Stimulated activated CD8-positive, alpha-beta memory T cell treated with anti-CD3 and anti-CD28 coated beads, Interleukin-7, amount 100 ng/mL, for 1 hour (primary cell): Measurements from ENCODE around the gene PCIF1.
"Not testable (repeated sequence)": the region's sequence is repeated elsewhere in the genome, so short reads cannot be mapped to it uniquely, and the experiment has no call there.

Experiments
- DNase-seq, 2 donors: peaks; one replicate each; pipeline ENCODE4 v3.0.0-alpha.2; 2020; ENCODE audit warnings: low read depth in 2 of 2

The PCIF1 gene

DNA sequence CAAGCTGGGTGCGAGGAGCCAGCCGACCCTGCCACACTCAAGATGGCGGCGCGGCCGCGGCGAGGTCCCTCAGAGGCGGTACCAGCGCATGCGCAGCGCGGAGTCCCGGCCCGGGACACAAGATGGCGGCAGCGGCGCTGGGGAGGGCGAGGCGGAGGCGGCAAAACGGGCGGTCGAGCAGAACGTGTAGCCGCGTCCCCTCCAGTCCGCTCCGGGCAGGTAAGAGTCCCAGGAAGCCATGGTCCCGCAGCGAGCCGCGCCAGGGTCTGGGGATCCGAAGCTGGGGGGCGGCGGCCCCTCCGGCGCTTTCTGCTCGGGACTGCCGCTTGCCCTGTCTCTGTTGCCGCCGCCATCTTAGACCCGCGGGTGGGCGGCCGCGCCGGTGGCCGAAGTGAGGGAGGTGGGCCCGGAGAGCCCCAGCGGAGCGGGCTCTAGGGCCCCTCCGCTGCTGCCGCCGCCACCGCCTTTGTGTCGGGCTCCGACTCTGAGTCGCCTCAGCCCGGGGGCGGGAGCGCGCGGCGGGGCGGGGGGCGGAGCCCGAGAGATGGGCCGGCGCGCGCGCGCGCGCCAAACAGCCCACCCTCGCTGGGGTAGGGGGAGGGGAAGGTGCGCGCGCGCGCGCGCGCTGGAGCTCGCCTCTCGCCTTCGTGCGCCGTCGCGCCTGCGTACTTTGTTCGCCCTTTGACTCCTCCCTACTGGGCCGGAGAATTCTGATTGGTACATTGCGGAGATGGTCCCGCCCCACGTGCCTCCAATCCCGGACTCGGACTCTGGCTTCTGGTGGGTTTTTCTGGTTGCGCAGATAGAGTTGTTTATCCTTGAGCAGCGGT is at the start of gene PCIF1:
Gene PCIF1 (plus strand): TSS at position 98 of the 830 bp plus-strand sequence. CDS start 4,317 bp downstream, outside the sequence.
- DNase-seq: peak; percentile 96 to 98

DNA sequence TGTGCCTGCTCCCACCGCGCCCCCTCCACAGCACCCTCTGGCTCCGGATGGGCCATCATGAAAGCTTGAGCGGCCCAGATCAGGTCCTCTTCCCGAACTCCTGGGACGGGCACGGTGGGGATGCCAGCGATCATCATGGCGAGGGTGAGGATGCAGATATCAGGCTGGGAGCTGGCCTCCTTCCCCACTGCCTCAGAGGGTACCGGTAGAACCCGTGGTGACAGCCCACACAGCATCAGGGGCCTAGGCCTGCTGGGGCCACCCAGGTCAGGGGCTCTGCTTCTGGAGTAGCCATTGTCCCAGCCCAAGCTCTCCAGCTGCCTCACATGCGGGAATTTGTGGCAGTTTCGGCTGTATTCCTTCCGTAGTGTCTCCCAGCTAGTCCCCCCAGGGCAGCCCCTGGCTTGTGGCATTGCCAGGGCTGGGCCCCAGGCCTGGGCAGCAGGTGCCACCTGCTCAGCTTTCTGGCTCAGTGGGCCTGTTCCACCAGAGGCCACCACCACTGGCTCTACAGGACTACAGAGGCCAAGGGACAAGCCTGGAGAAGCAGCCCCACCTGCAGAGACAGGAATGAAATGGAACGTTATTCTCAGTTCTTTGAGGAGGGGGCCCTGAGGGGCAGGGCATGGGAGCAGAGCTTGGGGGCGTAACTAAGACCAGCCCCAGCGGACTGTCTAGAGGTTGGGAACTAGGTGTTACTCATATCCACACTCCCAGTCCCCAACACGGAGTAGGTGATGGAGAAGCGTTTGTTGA is 47.7 kb upstream of the PCIF1 start:
- DNase-seq: no peak

DNA sequence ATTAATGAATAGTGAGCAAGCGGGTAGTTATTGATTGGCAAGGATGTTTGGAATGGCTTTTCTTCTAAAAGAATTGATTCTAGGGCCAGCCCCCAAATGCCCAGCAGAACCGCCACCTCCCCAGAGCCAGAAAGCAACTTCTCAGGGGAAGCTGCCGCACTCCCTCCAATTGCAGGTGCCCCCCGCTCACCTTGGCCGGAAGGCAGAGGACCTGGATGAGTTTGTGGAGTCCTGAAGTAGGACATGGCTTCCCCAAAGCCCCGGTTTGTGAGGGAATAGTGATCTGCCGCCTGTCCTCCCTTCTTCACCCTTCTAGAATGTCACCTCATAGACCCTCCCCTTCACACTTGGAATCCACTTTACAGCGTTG is 47.2 kb upstream of the PCIF1 start, which contains the start of gene SPATA25:
Gene SPATA25 (minus strand): TSS at position 277 of the 370 bp plus-strand sequence. CDS start 32 bp downstream, at position 245.
- no peak for DNase-seq

DNA sequence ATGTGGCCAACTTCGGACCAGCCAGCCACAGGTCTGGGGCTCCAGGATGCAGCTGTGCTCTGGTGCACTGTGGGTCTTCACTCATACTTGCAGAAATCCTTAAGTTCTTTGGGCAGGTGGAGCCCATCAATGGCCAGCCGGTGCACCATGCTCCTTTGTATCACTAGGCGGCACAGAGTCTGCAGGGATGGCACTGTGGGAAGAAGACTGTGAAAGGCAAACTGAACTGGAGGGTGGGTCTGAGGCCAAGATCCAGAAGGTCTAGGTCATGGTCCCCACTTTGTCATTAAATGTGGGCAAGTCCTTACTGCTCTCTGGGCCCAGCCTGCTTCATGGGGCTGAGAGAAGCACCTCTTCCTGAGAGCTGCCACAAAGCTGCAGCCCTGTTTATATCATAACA is 45.8 kb upstream of the PCIF1 start:
- DNase-seq: no peak

DNA sequence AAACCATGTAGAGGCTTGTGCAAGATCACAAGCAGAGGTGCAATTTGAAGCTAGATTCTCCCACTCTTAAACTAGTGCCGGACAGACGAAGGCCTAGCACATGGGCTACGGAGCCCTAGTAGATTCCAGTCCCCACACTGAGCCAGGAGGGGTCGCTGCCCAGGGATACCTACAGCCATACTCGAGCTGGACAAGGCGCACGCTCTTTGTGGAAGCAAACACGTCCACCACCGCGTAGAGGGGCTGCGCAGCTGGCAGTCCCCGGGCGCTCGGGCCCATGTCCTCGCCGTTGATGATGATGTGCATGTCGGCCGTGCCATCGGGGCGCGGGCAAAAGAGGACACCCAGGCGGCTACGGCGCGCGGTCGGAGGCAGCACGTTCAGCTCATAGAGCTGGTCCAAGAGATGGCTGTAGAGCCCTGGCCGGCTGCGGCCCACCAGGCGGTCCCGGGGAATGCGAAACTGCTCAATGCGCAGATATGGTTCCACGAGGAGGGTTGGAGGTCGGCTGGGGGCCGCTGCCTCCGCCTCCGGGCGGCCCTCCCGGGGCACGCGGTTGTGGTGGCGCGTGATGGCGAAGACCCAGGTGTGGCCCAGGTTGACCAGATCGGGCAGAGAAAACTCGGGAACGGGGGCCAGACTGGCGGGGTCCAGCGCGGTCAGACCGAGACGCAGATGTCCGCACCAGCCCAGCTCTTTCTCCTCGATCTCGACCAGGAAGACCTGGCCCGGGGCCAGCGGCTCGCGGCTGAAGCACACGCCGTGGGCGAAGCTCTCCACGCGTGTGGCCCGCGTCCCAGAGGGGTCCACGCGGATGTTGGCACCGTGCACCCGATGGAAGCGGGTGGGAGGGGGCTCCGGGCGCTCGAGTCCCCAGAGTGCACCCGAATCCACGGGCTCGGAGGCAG is 44.2 kb upstream of the PCIF1 start:
- DNase-seq: no peak

DNA sequence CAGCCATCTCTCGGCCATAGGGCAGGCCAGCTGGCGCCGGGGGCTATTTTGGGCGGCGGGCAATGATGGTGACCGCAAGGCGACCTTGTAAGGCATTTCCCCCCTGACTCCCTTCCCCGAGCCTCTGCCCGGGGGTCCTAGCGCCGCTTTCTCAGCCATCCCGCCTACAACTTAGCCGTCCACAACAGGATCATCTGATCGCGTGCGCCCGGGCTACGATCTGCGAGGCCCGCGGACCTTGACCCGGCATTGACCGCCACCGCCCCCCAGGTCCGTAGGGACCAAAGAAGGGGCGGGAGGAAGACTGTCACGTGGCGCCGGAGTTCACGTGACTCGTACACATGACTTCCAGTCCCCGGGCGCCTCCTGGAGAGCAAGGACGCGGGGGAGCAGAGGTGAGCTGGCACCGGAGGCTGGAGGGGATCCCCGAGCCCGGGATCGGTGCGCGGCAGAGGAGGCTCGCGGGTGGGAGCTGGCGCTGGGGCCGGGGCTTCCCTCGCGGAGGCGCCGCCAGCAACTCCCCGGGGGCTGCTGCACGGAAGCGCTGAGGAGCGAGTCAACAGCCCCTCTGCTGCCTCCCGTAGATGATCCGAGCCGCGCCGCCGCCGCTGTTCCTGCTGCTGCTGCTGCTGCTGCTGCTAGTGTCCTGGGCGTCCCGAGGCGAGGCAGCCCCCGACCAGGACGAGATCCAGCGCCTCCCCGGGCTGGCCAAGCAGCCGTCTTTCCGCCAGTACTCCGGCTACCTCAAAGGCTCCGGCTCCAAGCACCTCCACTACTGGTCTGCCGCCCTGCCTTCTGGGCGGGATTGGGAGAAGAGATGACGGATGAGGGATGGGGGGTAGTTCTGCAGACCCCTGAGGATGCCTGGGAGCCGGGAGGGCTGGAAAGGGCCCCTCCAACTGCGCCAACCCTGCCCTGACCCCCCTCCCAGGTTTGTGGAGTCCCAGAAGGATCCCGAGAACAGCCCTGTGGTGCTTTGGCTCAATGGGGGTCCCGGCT is 43.2 kb upstream of the PCIF1 start, which contains the start of the genes CTSA and NEURL2:
Gene CTSA (plus strand): TSS at position 351 of the 999 bp plus-strand sequence. CDS start 234 bp downstream, at position 585.
Gene NEURL2 (minus strand): TSS at position 224 of the 999 bp plus-strand sequence. CDS start 217 bp downstream, at position 7.
- peak; percentile 62 to 70 for DNase-seq

DNA sequence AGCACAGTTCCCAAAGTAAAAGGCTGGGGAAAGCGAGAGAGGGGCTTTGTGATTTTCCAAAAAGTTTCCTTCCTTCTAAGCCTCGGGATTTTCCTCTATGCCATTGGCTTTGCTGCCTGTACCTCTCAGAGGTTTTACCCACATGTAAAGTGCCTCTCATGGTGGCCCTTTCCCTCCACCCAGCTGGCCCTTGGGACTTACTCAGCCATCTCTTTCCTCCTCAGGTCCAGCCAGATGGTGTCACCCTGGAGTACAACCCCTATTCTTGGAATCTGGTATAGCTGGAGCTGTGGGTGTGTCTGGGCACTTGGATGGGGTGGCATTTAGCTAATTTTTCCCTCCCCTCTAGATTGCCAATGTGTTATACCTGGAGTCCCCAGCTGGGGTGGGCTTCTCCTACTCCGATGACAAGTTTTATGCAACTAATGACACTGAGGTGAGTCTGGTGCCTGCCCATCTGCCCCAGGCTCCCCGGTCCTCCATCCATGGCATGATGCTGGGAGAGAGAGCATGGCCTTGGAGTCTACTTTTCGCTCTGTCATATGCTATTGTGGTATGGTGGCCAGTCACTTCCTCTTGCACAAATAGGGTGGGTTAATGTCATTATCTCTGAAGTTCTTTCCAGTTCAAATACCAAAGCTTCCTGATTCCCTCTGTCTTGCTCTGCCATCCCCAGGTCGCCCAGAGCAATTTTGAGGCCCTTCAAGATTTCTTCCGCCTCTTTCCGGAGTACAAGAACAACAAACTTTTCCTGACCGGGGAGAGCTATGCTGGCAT is 42.2 kb upstream of the PCIF1 start:
- DNase-seq: no peak

DNA sequence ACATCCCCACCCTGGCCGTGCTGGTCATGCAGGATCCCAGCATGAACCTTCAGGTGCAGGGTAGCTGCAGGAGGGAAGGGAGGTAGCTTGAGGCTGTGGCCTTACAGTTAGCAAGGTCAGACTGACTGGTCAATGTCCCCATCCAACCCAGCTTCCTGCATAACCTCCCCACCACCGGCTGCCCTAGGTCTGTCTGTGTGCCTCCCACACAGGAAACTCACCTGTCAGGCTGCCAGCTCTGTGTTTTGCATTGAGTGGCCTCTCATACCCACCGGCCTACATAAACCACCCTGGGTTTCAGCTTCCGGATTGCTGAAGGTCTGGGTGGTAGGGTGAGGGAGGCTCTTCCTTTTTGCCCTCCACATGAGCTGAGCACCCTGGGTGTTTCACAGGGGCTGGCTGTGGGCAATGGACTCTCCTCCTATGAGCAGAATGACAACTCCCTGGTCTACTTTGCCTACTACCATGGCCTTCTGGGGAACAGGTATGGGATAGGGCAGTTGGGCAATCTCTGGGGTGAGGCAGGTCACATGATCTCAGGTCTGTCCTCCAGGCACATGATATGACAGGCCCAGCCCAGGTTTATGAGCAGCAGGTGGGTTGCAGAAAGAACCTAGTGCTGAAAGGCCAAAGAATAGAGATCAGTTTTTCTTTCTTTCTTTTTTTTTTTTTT is 41.5 kb upstream of the PCIF1 start:
- DNase-seq: no peak

DNA sequence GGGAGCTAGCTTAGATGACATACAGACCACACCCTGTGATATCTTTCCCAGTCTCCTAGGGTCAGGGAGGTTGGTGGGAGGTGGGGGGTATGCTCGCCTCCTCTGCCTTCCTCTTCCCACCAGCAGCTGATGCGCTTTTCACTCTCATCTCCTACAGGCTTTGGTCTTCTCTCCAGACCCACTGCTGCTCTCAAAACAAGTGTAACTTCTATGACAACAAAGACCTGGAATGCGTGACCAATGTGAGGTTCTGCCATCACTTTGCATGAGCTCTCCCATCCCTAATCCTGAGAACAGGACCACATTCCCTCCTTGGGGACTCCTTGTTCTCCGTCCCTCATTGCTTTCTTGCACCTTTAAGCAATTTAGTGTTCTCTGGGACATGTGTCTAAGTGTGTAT is 40.7 kb upstream of the PCIF1 start:
- DNase-seq: no peak

DNA sequence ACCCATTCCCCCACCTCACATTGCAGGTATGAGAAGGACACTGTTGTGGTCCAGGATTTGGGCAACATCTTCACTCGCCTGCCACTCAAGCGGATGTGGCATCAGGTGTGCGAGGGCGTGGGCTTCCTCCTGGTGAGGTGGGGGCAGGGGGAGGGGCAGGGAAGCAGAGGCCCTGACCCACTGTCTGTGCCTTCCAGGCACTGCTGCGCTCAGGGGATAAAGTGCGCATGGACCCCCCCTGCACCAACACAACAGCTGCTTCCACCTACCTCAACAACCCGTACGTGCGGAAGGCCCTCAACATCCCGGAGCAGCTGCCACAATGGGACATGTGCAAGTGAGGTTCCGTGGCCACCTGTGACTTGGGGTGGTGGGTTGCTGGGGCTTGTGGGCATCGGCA is 39.7 kb upstream of the PCIF1 start:
- no peak for DNase-seq

DNA sequence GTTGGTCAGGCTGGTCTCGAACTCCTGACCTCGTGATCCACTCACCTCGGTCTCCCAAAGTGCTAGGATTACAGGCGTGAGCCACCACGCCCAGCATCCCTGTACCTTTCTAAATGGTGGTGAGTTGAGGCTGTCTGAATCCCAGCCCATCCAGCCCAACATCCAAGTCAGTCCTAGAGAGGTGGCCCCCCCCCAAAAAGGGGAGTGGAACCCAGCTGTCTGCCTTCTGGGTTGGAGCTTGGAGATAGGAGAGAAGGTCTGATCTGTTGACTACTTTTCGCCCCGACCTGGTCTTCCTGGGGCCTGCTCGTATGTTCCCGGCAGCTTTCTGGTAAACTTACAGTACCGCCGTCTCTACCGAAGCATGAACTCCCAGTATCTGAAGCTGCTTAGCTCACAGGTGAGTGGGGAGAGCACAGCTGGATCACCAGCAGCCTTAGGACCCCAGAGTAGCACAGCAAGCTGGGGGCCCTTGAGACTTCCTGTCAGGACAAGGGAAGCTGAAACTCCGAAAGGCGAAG is 37.8 kb upstream of the PCIF1 start:
- DNase-seq: no peak

DNA sequence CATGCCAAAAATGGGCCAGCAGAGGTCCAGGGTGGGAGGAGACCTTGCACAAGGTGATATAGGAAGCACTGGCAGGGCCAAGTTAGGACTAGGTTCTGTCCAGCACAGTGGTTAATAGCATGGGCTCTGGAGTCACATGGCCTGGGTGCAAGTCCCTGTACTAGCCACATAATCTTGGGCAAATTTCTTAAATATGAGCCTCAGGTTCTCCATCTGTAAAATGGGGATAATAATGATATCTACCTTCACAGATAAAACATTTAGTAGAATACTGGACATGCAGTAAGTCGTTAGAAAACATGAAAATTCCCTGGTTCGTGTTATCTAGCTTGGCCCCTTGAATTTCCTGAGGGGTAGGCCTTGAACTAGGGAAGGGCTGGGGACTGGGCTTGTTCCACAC is 37.2 kb upstream of the PCIF1 start:
- DNase-seq: no peak

DNA sequence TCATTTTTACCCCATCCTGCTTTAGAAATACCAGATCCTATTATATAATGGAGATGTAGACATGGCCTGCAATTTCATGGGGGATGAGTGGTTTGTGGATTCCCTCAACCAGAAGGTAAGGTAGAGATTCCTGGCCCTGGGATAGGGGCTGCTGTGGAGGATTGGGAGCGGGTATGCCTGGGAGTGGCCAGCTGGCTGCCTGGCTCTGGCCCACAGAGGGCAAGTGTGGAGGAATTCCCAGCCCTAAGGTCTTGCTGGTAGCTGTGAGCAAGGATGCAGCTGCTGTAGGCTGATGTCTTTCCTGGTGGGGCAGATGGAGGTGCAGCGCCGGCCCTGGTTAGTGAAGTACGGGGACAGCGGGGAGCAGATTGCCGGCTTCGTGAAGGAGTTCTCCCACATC is 36.8 kb upstream of the PCIF1 start:
- no peak for DNase-seq

DNA sequence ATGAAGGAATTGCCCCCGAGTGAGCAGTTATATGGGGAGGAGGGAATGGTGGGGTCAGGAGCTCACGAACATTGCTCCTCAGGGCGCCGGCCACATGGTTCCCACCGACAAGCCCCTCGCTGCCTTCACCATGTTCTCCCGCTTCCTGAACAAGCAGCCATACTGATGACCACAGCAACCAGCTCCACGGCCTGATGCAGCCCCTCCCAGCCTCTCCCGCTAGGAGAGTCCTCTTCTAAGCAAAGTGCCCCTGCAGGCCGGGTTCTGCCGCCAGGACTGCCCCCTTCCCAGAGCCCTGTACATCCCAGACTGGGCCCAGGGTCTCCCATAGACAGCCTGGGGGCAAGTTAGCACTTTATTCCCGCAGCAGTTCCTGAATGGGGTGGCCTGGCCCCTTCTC is 36.2 kb upstream of the PCIF1 start:
- no peak for DNase-seq

DNA sequence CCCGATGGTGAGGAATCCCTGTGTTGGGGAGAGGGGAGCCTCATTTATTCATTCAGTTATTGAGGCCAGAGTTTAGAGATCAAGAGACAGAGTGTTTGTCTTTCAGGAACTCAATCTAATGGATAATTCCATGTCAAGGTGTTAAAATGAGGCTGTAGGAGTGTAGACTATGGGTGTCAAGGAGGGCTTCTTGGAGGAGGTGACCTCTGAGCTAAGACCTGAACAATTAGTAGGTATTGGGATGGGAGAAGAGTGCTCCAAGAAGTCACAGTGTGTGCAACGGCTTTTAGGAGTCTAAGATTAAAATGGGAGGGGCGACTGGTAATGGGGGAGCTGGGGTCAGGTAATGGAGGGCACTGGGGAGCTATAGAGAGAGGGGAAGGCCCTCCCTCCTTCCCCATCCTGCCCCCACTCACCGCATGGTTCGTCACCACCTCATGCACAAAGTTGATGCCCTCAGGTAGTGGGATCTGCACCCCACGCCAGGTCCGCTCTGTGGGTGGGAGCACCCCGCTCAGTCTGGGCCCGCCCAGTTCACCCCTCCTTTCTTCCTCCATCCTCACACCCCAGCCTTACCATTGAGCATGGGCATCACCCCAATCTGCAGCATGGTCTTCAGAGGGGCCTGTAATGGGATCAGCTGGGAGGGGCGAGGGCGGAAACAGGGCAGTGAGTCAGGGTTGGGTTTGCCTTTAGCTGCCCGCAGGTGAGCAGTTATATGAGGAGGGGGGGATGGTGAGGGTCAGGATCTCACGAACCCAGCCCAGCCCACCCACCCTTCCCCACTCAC is 35.2 kb upstream of the PCIF1 start:
- DNase-seq: no peak

DNA sequence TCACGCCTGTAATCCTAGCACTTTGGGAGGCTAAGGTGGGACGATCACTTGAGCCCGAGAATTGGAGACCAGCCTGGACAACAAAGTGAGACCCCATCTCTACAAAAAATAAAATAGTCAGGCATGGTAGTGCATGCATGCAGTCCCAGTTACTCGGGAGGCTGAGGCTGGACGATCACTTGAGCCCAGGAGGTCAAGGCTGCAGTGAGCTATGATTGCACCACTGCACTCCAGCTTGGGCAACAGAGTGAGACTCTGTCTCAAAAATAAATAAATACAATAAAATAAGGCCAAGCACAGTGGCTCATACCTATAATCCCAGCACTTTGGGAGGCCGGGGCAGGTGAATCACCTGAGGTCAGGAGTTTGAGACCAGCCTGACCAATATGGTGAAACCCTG is 33.2 kb upstream of the PCIF1 start:
- DNase-seq: not testable (repeated sequence)

DNA sequence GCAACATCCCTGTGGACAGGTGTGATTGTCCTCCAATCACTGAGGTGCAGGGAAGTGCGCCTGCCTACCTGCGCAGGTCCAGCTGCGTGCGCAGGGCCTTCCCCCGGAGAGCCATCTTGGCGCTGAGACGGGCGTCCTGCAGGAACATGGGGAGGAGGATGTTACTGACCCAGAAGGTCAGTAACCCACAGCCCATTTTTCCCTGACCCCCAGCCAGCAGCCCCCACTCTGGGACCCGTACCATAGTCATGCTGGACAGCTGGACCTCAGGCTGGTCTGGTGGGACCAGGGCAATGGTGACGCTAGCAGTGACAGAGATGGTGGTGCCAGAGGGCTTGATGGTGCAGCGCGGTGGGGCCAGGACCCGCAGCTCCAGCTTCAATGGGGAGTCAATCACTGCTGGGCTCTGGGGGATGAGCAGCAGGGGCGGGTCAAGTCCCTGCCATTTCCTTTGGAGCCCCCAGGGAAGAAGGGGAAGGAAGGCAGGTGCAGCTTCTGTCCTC is 32.2 kb upstream of the PCIF1 start:
- DNase-seq: no peak
